C4-2B (cell line): ENCODE measurements around the gene PDLIM5.
A peak's percentile ranks its signal among the peaks of the same experiment; 100 is the strongest.

Experiments used
- H3K27ac ChIP-seq: fragments of 450-650 bp; 2 replicates; pipeline ENCODE4 v1.5.1; 2017
- ZFX ChIP-seq: fragments of 450-650 bp; IDR thresholded peaks from 2 replicates; pipeline ENCODE4 v1.6.1; 2017
- TF ChIP-seq, protein P1 (sequence below): fragments of 450-650 bp; conservative IDR thresholded peaks from 2 replicates; pipeline ENCODE4 v1.5.1; 2017; ENCODE audit warnings: mild to moderate bottlenecking

The PDLIM5 gene

GRCh38 chr4:94689155-94689860 lies 237.6 kb downstream of the PDLIM5 start:
- TF ChIP-seq, protein P1, sequence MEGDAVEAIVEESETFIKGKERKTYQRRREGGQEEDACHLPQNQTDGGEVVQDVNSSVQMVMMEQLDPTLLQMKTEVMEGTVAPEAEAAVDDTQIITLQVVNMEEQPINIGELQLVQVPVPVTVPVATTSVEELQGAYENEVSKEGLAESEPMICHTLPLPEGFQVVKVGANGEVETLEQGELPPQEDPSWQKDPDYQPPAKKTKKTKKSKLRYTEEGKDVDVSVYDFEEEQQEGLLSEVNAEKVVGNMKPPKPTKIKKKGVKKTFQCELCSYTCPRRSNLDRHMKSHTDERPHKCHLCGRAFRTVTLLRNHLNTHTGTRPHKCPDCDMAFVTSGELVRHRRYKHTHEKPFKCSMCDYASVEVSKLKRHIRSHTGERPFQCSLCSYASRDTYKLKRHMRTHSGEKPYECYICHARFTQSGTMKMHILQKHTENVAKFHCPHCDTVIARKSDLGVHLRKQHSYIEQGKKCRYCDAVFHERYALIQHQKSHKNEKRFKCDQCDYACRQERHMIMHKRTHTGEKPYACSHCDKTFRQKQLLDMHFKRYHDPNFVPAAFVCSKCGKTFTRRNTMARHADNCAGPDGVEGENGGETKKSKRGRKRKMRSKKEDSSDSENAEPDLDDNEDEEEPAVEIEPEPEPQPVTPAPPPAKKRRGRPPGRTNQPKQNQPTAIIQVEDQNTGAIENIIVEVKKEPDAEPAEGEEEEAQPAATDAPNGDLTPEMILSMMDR, result no peak
- TF ChIP-seq ZFX, result no peak
- no peak overlapping the region for H3K27ac ChIP-seq

- no peak for TF ChIP-seq ZFX
- TF ChIP-seq, protein P1, result no peak
- H3K27ac ChIP-seq, result no peak overlapping the region; the same call in 1 of the 2 replicates
These were observed 239.1 kb downstream of the PDLIM5 start for GRCh38 chr4:94690851-94691254.

DNA sequence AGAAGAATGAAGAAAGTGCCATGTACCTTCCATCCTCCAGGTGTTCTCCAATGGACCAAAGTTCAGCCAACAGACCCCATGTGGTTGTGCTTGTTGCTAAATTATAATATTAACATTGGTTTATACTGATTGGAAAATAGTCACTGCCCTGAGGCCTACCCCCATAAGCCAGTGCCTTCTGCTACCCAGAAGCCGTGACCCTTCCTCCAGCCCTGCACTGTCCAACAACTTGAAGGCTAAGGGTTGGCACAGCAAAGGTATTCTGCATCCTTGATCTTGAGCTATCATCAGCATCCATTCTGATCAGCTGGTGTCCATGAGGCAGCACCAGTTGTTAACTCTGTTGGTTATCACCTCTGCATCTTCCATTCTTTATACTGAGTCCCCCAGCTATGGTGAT lies 239.8 kb downstream of the PDLIM5 start:
- H3K27ac ChIP-seq, result peak overlapping the region; percentile 28; the same call in 1 of the 2 replicates
- TF ChIP-seq, protein P1, result no peak
- TF ChIP-seq ZFX, result no peak

DNA sequence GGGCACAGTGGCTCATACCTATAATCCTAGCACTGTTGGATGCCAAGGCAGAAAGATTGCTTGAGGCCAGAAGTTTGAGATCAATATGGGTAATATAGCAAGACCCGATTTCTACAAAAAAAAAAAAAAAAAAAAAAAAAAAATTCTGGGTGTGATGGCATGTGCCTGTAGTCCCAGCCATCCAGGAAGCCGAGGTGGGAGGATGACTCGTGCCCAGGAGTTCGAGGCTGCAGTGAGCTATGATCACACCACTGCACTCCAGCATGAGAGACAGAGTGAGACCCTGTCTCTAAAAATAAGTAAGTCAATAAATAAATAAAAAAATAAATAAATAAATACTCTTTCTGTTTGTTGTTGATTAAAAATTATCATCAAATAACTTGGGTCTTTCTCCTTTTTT lies 243.6 kb downstream of the PDLIM5 start:
- no peak overlapping the region for H3K27ac ChIP-seq
- TF ChIP-seq, protein P1, result no peak
- no peak for TF ChIP-seq ZFX

GRCh38 chr4:94698187-94698586 lies 246.4 kb downstream of the PDLIM5 start:
- no peak overlapping the region for H3K27ac ChIP-seq
- TF ChIP-seq ZFX, result no peak
- TF ChIP-seq, protein P1, result no peak

DNA sequence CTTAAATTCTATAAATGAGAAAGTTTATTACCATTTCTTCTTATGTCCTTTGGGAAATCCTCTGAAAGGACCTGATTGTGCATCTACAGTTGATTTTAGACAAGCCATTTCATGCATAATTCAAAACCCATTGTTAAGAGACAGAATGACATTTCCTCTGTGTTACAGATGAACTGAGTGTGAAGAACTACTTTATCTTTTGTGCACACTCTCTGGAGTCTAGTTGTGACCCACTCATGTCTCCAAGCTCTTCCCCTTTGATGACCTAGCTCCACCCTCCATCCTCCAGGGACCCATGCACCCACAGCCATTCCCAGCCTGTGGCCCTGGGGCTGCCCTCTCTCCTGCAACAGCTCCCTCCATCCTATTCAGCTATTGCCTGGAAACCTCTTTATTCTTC lies 248.6 kb downstream of the PDLIM5 start:
- TF ChIP-seq ZFX, result no peak
- TF ChIP-seq, protein P1, result no peak
- no peak overlapping the region for H3K27ac ChIP-seq

GRCh38 chr4:94701631-94702300 lies 250.0 kb downstream of the PDLIM5 start:
- TF ChIP-seq, protein P1, result no peak
- no peak for TF ChIP-seq ZFX
- no peak overlapping the region for H3K27ac ChIP-seq
